HepG2 (cell line): ENCODE measurements around the gene VARS1. TPM values are rescaled to one million over a fixed set of nuclear protein-coding genes. Genes with fewer than 3 reads are reported as not detected.

Experiments used
- ATAC-seq: fragments of 200-7000 bp; cut with Tn5 transposase; 3 replicates; pipeline ENCODE4 v1.9.1; 2020; ENCODE audit warnings: mild to moderate bottlenecking, moderate library complexity
- BruUV-seq: library from RNA; stranded (reverse); fragments of 400-500 nt; replicated peaks from 2 replicates; lab custom pipeline; 2021; lab: Mats Ljungman, UMichigan
- CTCF ChIA-PET: fragments of 300-600 bp; formaldehyde crosslinking; extraction: SDS; loops from one replicate; lab custom pipeline; 2021; ENCODE audit warnings: low total read pairs, inconsistent platforms, low intra/inter-chr PET ratio; lab: Yijun Ruan, JAX
- POLR2A ChIA-PET: fragments of 350-600 bp; sonication (Branson Sonifier 250); formaldehyde crosslinking; loops from one replicate; lab custom pipeline; 2020; ENCODE audit warnings: antibody characterized with exemption, inconsistent platforms; lab: Yijun Ruan, JAX
- DNase-seq: peaks from one replicate; pipeline ENCODE4 v3.0.0-alpha.2; 2015; ENCODE audit warnings: low spot score
- FAIRE-seq: peaks from 3 replicates; lab custom pipeline; 2011; peaks lifted over from hg19 to GRCh38; lab: Jason Lieb, UNC
- H2AFZ ChIP-seq: one replicate; pipeline ENCODE4 v1.6.1; 2011; ENCODE audit warnings: low read length, inconsistent platforms
- H3K27ac ChIP-seq: fragments of 300-600 bp; 3 replicates; pipeline ENCODE4 v1.8.0; 2011; ENCODE audit warnings: mixed run types, mild to moderate bottlenecking, mixed read lengths, low read length, inconsistent platforms; ENCODE audit not compliant: insufficient read depth; ENCODE audit errors: extremely low read length
- H3K27me3 ChIP-seq, 2 experiments: fragments of 200-600 bp in 1 of 2; 2 replicates in 1 of 2; 3 replicates in 1 of 2; pipeline versions ENCODE4 v1.6.0 to v1.8.0; 2011; ENCODE audit warnings: low read length in 2 of 2, mild to moderate bottlenecking in 2 of 2, moderate library complexity in 2 of 2, inconsistent platforms in 1 of 2; ENCODE audit not compliant: insufficient read depth in 2 of 2, control insufficient read depth in 1 of 2
- H3K36me3 ChIP-seq, 2 experiments: fragments of 200-600 bp in 1 of 2; replicated peaks in 1 of 2; 2 replicates in 1 of 2; 3 replicates in 1 of 2; pipeline versions ENCODE4 v1.5.1 to v1.8.0; 2011; ENCODE audit warnings: low read length in 2 of 2, inconsistent platforms in 1 of 2; ENCODE audit not compliant: insufficient read depth in 2 of 2, control insufficient read depth in 1 of 2
- H3K4me1 ChIP-seq: 2 replicates; pipeline ENCODE4 v1.5.1; 2012; ENCODE audit warnings: low read length, inconsistent platforms; ENCODE audit not compliant: insufficient read depth
- H3K4me2 ChIP-seq: 2 replicates; pipeline ENCODE4 v1.6.0; 2011; ENCODE audit warnings: low read depth, low read length, inconsistent platforms
- H3K4me3 ChIP-seq, 3 experiments: fragments of 200-600 bp in 1 of 3; sonication (generic), shearing (Covaris generic) in 1 of 3; replicated peaks in 1 of 3; 2 replicates each; pipeline ENCODE4 v1.5.1; 2011 to 2016; ENCODE audit warnings: low read length in 3 of 3, inconsistent platforms in 2 of 3, low read depth in 2 of 3, mild to moderate bottlenecking in 2 of 3, control low read depth in 1 of 3, mixed read lengths in 1 of 3; ENCODE audit not compliant: insufficient read depth in 1 of 3
- H3K79me2 ChIP-seq: one replicate; pipeline ENCODE4 v1.6.1; 2011; ENCODE audit warnings: low read length, inconsistent platforms; ENCODE audit not compliant: insufficient read depth
- H3K9ac ChIP-seq: 2 replicates; pipeline ENCODE4 v1.6.0; 2011; ENCODE audit warnings: mild to moderate bottlenecking, low read depth, low read length, inconsistent platforms; ENCODE audit not compliant: insufficient read depth
- H3K9me3 ChIP-seq: 2 replicates; pipeline ENCODE4 v1.5.1; 2012; ENCODE audit warnings: mild to moderate bottlenecking, low read length
- H4K20me1 ChIP-seq: 2 replicates; pipeline ENCODE4 v1.6.0; 2011; ENCODE audit warnings: inconsistent platforms, mild to moderate bottlenecking, low read length, moderate library complexity; ENCODE audit not compliant: insufficient read depth
- ATF7-NPFF ChIP-seq: sonication (generic); formaldehyde crosslinking; IDR thresholded peaks from 2 replicates; pipeline ENCODE4 v1.8.1; 2023; ENCODE audit warnings: mild to moderate bottlenecking, low read depth, missing genetic modification reagents, moderate library complexity
- CAMTA2 ChIP-seq: sonication (generic); formaldehyde crosslinking; IDR thresholded peaks from 2 replicates; pipeline ENCODE4 v1.4.0; 2020; ENCODE audit warnings: mild to moderate bottlenecking, missing genetic modification reagents, borderline replicate concordance
- CBX2 ChIP-seq, 2 experiments: fragments of 200-600 bp in 1 of 2; sonication (generic); formaldehyde crosslinking in 1 of 2; IDR thresholded peaks; 2 replicates each; pipeline versions ENCODE4 v1.7.0 to v1.8.1; 2018 to 2022; ENCODE audit warnings: low read depth in 2 of 2, low read length in 1 of 2, mild to moderate bottlenecking in 1 of 2, missing genetic modification reagents in 1 of 2
- DRAP1 ChIP-seq: IDR thresholded peaks from 2 replicates; pipeline ENCODE4 v1.6.1; 2016; ENCODE audit warnings: missing genetic modification reagents, missing compliant biosample characterization
- MIER2 ChIP-seq: IDR thresholded peaks from 2 replicates; pipeline ENCODE4 v1.6.1; 2016; ENCODE audit warnings: missing biosample characterization, missing genetic modification reagents
- MTERF4 ChIP-seq: sonication (generic); formaldehyde crosslinking; IDR thresholded peaks from 2 replicates; pipeline ENCODE4 v1.8.0; 2023; ENCODE audit warnings: mild to moderate bottlenecking, missing genetic modification reagents
- MYNN ChIP-seq: sonication (generic); formaldehyde crosslinking; IDR thresholded peaks from 2 replicates; pipeline ENCODE4 v1.4.0; 2020; ENCODE audit warnings: mild to moderate bottlenecking, low read depth, missing genetic modification reagents
- NCOA2 ChIP-seq: sonication (generic); formaldehyde crosslinking; IDR thresholded peaks from 2 replicates; pipeline ENCODE4 v1.8.0; 2022; ENCODE audit warnings: inconsistent platforms
- NCOR1 ChIP-seq: fragments of 200-600 bp; sonication (generic); IDR thresholded peaks from 2 replicates; pipeline ENCODE4 v1.7.0; 2017; ENCODE audit warnings: antibody characterized with exemption, low read length, borderline replicate concordance
- NR3C1 ChIP-seq: sonication (generic); formaldehyde crosslinking; IDR thresholded peaks from 2 replicates; pipeline ENCODE4 v1.4.0; 2020; ENCODE audit warnings: missing genetic modification reagents
- PHF8 ChIP-seq: sonication (generic); formaldehyde crosslinking; IDR thresholded peaks from 2 replicates; pipeline ENCODE4 v1.5.0; 2020; ENCODE audit warnings: missing genetic modification reagents
- STAT5B ChIP-seq: sonication (generic); formaldehyde crosslinking; IDR thresholded peaks from 2 replicates; pipeline ENCODE4 v1.4.0; 2020; ENCODE audit warnings: missing genetic modification reagents
- ZNF12 ChIP-seq: sonication (generic); formaldehyde crosslinking; IDR thresholded peaks from 2 replicates; pipeline ENCODE4 v1.5.0; 2020; ENCODE audit warnings: missing genetic modification reagents
- ZNF333 ChIP-seq: sonication (generic); formaldehyde crosslinking; IDR thresholded peaks from 2 replicates; pipeline ENCODE4 v1.4.0; 2020; ENCODE audit warnings: mild to moderate bottlenecking, missing genetic modification reagents, borderline replicate concordance
- ZNF879 ChIP-seq: sonication (generic); formaldehyde crosslinking; IDR thresholded peaks from 2 replicates; pipeline ENCODE4 v1.8.1; 2023; ENCODE audit warnings: missing genetic modification reagents
- WGBS: methylation state at CpG from one replicate; pipeline ENCODE4 v1.1.6; 2017; ENCODE audit warnings: low lambda C conversion rate; 5-methylcytosine and 5-hydroxymethylcytosine counted together
- in situ Hi-C: cut with HindIII; loops from 2 replicates; pipeline ENCODE4 v1.10.0; 2017; ENCODE audit warnings: low pct_unique_long_range_greater_than_20kb; ENCODE audit not compliant: extremely low pct_ligation_motif_present
- intact Hi-C: fragments of 100-400 bp; cut with micrococcal nuclease; formaldehyde crosslinking; loops from one replicate; pipeline ENCODE4 v1.10.0; 2022; ENCODE audit not compliant: unreplicated experiment
- polyA plus RNA-seq, 8 experiments: library from polyadenylated mRNA; depleted of rRNA in 3 of 8; stranded (reverse) in 7 of 8; unstranded in 1 of 8; fragments of >200 nt; fragmentation: Illumina TruSeq in 4 of 8; extraction: Trizol in 4 of 8; gene quantifications; 2 replicates each; pipeline versions ENCODE4 v1.2.1 to v1.2.3, GENCODE V29; 2011 to 2016; ENCODE audit warnings: low read depth in 4 of 8, missing spikeins in 1 of 8, mixed read lengths in 1 of 8; ENCODE audit not compliant: insufficient read depth in 1 of 8
- total RNA-seq, 5 experiments: library from RNA; depleted of rRNA; stranded (reverse); fragments of >200 nt; fragmentation: Illumina TruSeq; extraction: Trizol; gene quantifications; 2 replicates each; pipeline ENCODE4 v1.2.3, GENCODE V29; 2016; ENCODE audit warnings: low read depth in 1 of 5

VARS1 gene
- total and polyA plus RNA-seq, 2 of the 13 experiments (the other 11 are each of a cell fraction or from before 2014, with no cell fraction given) = 14.7 to 56.1 TPM

GRCh38 chr6:31779908-31780307, 15.6 kb downstream of the VARS1 start:
- DNase-seq = no peak
- no peak for ATAC-seq
- no TSS peak for BruUV-seq
- no peaks in the 10 kb centered on the region for H3K9me3 ChIP-seq
- in situ Hi-C loops = no loop called here
- WGBS = 98% methylated on average over 8 of the region's 10 CpGs
- no peak for FAIRE-seq
- ChIA-PET CTCF (no interaction called here), POLR2A (interaction anchor here (1.1 to 4.2 kb wide), 5 partner anchors 11 to 43 kb away, joined by 3 to 66 read pairs (median 5); partner anchors contain the start of genes CLIC1, LSM2, MSH5 and VARS1)
- TF ChIP-seq MIER2 (CRISPR knock-in tag) = no peak
- TF ChIP-seq CBX2 (IDR thresholded peaks at IDR 0.05; ENCODE audit: low read depth, low read length) = no peak
- no peak for TF ChIP-seq CBX2 (CRISPR knock-in tag; IDR thresholded peaks at IDR 0.05; ENCODE audit: low read depth)
- TF ChIP-seq NCOA2 (CRISPR knock-in tag) = no peak
- no peak for TF ChIP-seq ZNF12
- TF ChIP-seq PHF8 = no peak
- TF ChIP-seq MYNN (CRISPR knock-in tag) = no peak
- TF ChIP-seq CAMTA2 (CRISPR knock-in tag) = no peak
- TF ChIP-seq NCOR1 = no peak
- no peak for TF ChIP-seq STAT5B
- no peak for TF ChIP-seq MTERF4 (CRISPR knock-in tag)
- no peak for TF ChIP-seq ATF7-NPFF
- TF ChIP-seq NR3C1 (CRISPR knock-in tag) = no peak
- TF ChIP-seq DRAP1 (CRISPR knock-in tag) = no peak
- TF ChIP-seq ZNF879 (CRISPR knock-in tag) = no peak
- TF ChIP-seq ZNF333 (CRISPR knock-in tag) = no peak
- no peaks in the 10 kb centered on the region for H3K79me2 ChIP-seq
- intact Hi-C loops = loop anchor here (10.0 kb wide), 1 partner anchor 145 kb away; the partner anchor contains the start of gene C2
- no peak overlapping the region for H3K9ac ChIP-seq
- H4K20me1 ChIP-seq = no peaks in the 10 kb centered on the region
- H3K27me3 ChIP-seq = no peaks in the 10 kb centered on the region
- peaks cover 42 to 49% of the 10 kb centered on the region in 2 experiments for H3K36me3 ChIP-seq
- no peak overlapping the region for H3K4me3 ChIP-seq
- no peak overlapping the region for H3K27ac ChIP-seq
- no peak overlapping the region for H3K4me2 ChIP-seq
- H2AFZ ChIP-seq = no peak overlapping the region
- peaks cover 45% of the 10 kb centered on the region for H3K4me1 ChIP-seq
